ENCODE measurements around the gene OR52D1. TPM values are rescaled to one million over a fixed set of nuclear protein-coding genes. Genes with fewer than 3 reads are reported as not detected.
A peak's percentile ranks its signal among the peaks of the same experiment; 100 is the strongest.

Gene OR52D1
- total and polyA plus RNA-seq, 2 of the 8 experiments (the other 6 are each of a cell fraction or from before 2014, with no cell fraction given): not detected

DNA sequence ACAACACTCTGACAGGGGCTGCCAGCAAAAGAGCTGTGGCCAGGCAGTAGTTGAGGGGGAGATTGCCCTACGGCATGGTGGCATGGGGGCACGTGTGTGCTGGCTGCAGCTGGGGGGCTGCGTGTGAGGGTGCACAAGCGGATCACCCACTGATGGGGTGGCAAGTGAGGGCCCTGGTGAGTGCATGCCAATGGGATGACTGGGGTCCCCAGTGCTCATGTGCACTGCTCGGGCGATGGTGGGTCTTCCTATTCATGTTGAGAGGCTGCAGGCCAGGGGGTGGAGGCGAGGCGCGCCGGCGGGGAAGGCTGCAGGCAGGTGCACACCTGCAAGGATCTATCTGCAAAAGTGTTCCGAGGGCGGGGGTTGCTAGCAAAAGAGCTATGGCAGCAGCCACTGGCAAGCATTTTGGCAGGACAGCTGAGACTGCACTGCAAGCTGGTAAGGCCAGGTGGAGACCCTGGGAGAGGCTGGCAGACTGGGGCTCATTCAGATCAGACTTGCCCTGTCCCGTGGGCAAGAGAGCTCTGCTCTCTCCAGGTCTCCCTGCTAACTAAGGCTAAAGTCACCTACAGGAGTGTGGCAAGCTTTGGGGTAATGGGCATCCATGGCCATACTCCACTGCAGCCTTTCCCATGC is 27.4 kb upstream of the OR52D1 start:
- H2AK5ac ChIP-seq (ENCODE audit: low read depth, low read length): no peak overlapping the region
- no peak overlapping the region for H3K9ac ChIP-seq (replicated peaks in 1 of 4; ENCODE audit: extremely low read depth in 1 of 4, low read depth in 3 of 4, low read length in 3 of 4)
- H2BK15ac ChIP-seq (ENCODE audit: low read length): no peak overlapping the region
- H3K14ac ChIP-seq (ENCODE audit: insufficient read length): no peak overlapping the region
- no peak overlapping the region for H3K18ac ChIP-seq (ENCODE audit: extremely low read depth, low read length)
- H2BK20ac ChIP-seq (ENCODE audit: low read length): no peak overlapping the region
- no peak overlapping the region for H4K5ac ChIP-seq (ENCODE audit: insufficient read length, low read depth, low read length)
- no peak overlapping the region for H3K27ac ChIP-seq (ENCODE audit: low read depth, low read length)
- H3K27me3 ChIP-seq (replicated peaks in 1 of 4; ENCODE audit: control insufficient read depth in 3 of 4, extremely low read depth in 1 of 4, insufficient read depth in 3 of 4, low read length in 3 of 4): no peaks in the 10 kb centered on the region
- no peaks in the 10 kb centered on the region for H3K4me1 ChIP-seq (replicated peaks in 1 of 4; ENCODE audit: control insufficient read depth in 3 of 4, insufficient read depth in 4 of 4, low read length in 3 of 4)
- H3K4ac ChIP-seq (replicated peaks; ENCODE audit: insufficient read length, low read depth, low read length): no peak overlapping the region
- ChIA-PET CTCF (ENCODE audit: partially characterized antibody) (interaction anchor here (1.4 kb wide), 1 partner anchor 10 kb away, joined by 3 read pairs; no protein-coding TSS in a partner anchor), POLR2A (ENCODE audit: partially characterized antibody) (no interaction called here)
- H3K79me1 ChIP-seq (ENCODE audit: low read depth, low read length): no peaks in the 10 kb centered on the region
- H3K9me3 ChIP-seq (ENCODE audit: insufficient read depth in 2 of 2, low read depth in 1 of 2, low read length in 1 of 2): no peaks in the 10 kb centered on the region
- no peak overlapping the region for H3K4me2 ChIP-seq (ENCODE audit: insufficient read depth in 1 of 2, low read depth in 2 of 2, low read length in 2 of 2)
- no peak overlapping the region for H3K23ac ChIP-seq (ENCODE audit: insufficient read length)
- no peaks in the 10 kb centered on the region for H3K36me3 ChIP-seq (ENCODE audit: control insufficient read depth in 2 of 4, insufficient read depth in 4 of 4, low read length in 3 of 4)
- no peak overlapping the region for H2AFZ ChIP-seq (ENCODE audit: low read length)
- peak overlapping the region; percentile 14 for H4K8ac ChIP-seq (ENCODE audit: extremely low read depth, insufficient read depth, low read length)
- H2BK5ac ChIP-seq (ENCODE audit: low read depth, low read length): no peak overlapping the region
- H3K4me3 ChIP-seq (ENCODE audit: extremely low read depth in 1 of 4, insufficient read depth in 2 of 4, low read depth in 3 of 4, low read length in 4 of 4): no peak overlapping the region
- 93% methylated on average over 14 of the region's 14 CpGs; no CpG with 5 or more reads in 1 of the 2 experiments for WGBS, 2 experiments (ENCODE audit: extremely low coverage in 1 of 2, insufficient coverage in 1 of 2, insufficient read length in 1 of 2, insufficient replicate concordance in 2 of 2, low coverage in 1 of 2, low lambda C conversion rate in 2 of 2, missing lambda C conversion rate in 1 of 2)
- H3K23me2 ChIP-seq (ENCODE audit: low read depth, low read length): no peaks in the 10 kb centered on the region; the same call in 1 of the 2 replicates
- H4K20me1 ChIP-seq (replicated peaks in 1 of 2; ENCODE audit: control insufficient read depth in 1 of 2, insufficient read depth in 2 of 2, low read length in 2 of 2): no peaks in the 10 kb centered on the region
- no peaks in the 10 kb centered on the region for H3K79me2 ChIP-seq (ENCODE audit: control insufficient read depth in 1 of 2, insufficient read depth in 2 of 2, low read length in 2 of 2)
- no peak overlapping the region for H2BK120ac ChIP-seq (replicated peaks; ENCODE audit: low read depth, low read length)
- DNase-seq (ENCODE audit: low read depth in 1 of 2, low spot score in 2 of 2) (no peak), FAIRE-seq (no peak)
- no peak overlapping the region for H3K56ac ChIP-seq (replicated peaks; ENCODE audit: insufficient read length, low read depth, low read length)
- H2BK12ac ChIP-seq (ENCODE audit: low read depth, low read length): no peak overlapping the region
- no peak overlapping the region for H4K91ac ChIP-seq (replicated peaks; ENCODE audit: insufficient read length, low read length)
- TF ChIP-seq RNF2 (IDR thresholded peaks at IDR 0.05; ENCODE audit: borderline replicate concordance, low read depth, low read length, missing control alignments, poor library complexity, severe bottlenecking): no peak
- no peak for TF ChIP-seq SRF (IDR thresholded peaks at IDR 0.05; ENCODE audit: low read depth, low read length)
- TF ChIP-seq TBP (IDR thresholded peaks at IDR 0.05; ENCODE audit: low read depth, low read length): no peak
- no peak for TF ChIP-seq GABPA (IDR thresholded peaks at IDR 0.05; ENCODE audit: borderline replicate concordance, insufficient read depth, low read length)
- TF ChIP-seq POU5F1 (IDR thresholded peaks at IDR 0.05; ENCODE audit: low read depth, low read length): no peak
- TF ChIP-seq RFX5 (IDR thresholded peaks at IDR 0.05; ENCODE audit: borderline replicate concordance, low read depth, low read length): no peak
- no peak for TF ChIP-seq SP1 (IDR thresholded peaks at IDR 0.05; ENCODE audit: low read depth, low read length)
- TF ChIP-seq TAF7 (optimal IDR thresholded peaks at IDR 0.05; ENCODE audit: borderline replicate concordance, low read depth, low read length): no peak
- TF ChIP-seq, protein P1, sequence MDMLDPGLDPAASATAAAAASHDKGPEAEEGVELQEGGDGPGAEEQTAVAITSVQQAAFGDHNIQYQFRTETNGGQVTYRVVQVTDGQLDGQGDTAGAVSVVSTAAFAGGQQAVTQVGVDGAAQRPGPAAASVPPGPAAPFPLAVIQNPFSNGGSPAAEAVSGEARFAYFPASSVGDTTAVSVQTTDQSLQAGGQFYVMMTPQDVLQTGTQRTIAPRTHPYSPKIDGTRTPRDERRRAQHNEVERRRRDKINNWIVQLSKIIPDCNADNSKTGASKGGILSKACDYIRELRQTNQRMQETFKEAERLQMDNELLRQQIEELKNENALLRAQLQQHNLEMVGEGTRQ (IDR thresholded peaks at IDR 0.05; ENCODE audit: low read length): no peak
- no peak for TF ChIP-seq SIRT6 (IDR thresholded peaks at IDR 0.05; ENCODE audit: low read length)
- TF ChIP-seq BCL11A (IDR thresholded peaks at IDR 0.05; ENCODE audit: low read depth in 2 of 2, low read length in 2 of 2): no peak
- no peak for TF ChIP-seq SP2 (IDR thresholded peaks at IDR 0.05; ENCODE audit: low read length)
- no peak for TF ChIP-seq PHF8 (conservative IDR thresholded peaks at IDR 0.05; ENCODE audit: low read depth, low read length)
